Hematopoietic multipotent progenitor cell treated with erythropoietin and hydrocortisone succinate and interleukin-3 and kit ligand, for 4 days (in vitro differentiated cells): ENCODE data around the gene UNC45A.
"Not testable (repeated sequence)": the region's sequence is repeated elsewhere in the genome, so short reads cannot be mapped to it uniquely, and the experiment has no call there.

Experiments
- DNase-seq: peaks from one replicate; pipeline ENCODE4 v3.0.0-alpha.2; 2015

Gene UNC45A

DNA sequence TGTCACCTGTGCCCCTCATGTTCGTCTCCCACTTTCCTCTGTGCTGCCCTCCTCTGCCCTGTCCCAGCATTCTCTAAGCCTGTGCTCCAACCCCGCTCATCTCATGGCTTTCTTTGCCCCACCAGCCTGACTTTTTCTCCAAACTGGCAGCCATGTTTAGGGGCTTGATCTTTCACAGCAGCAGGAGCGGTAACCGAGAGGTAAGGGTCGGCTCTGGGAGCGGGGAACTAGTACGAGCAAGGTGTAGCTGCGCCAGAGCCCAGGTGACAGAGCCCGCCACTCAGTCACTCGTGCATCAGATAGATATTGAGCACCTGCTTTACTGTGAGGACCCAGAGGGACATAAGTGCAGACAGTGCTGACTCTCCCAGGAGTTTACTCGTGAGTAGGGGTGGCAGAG is 18.6 kb upstream of the UNC45A start:
- no peak for DNase-seq

GRCh38 chr15:90917569-90917968 is 17.5 kb upstream of the UNC45A start:
- DNase-seq = no peak

DNA sequence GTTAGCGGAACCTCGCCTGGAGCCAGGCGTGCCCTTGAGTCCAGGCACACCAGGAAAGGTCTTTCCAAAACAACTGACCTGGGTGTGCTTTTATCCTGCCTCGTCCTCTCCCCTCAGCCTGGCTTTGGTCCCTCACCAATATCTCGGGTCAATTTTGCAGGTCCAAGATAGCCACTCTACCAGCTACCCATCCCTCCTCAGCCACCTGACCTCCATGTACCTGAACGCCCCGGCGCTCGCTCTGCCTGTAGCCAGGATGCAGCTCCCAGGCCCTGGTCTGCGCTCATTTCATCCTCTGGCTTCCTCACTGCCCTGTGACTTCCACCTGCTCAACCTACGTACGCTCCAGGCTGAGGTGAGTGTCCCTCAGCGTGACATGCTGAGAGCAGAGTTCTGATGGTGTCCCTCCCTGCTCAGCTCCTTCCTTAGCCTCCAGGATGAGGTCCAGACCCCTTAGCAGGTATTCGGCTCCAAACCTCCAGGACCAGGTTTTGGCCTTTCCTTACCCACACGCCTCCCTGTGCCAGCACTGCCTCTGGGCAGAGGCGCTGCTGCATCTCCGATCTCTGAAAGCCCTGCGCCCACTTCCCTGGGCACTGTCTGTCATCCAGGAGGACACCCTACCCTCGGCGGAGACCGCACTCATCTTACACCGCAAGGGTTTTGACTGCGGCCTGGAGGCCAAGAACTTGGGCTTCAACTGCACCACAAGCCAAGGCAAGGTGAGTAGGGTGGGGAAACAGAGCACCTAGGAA is 16.9 kb upstream of the UNC45A start:
- DNase-seq = no peak

DNA sequence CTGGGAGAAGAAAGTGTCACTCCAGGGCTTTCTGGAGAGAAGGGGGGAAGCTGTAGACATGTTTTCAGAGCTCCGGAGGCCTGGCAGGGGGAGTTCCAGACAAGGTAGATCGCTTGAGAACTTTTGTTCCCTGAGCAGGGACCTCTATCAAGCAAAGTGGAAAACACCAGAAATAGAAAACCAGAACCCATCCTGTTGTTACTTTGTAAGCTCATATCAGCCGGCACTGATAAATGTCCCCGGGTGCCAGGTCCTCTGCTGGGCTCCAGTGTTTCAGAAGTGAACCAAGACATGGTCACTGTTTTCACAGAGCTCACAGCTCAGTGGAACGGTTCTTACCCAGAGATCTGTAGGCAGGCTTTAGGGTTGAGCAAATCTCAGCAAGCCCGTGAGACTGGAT is 16.2 kb upstream of the UNC45A start:
- DNase-seq = no peak

DNA sequence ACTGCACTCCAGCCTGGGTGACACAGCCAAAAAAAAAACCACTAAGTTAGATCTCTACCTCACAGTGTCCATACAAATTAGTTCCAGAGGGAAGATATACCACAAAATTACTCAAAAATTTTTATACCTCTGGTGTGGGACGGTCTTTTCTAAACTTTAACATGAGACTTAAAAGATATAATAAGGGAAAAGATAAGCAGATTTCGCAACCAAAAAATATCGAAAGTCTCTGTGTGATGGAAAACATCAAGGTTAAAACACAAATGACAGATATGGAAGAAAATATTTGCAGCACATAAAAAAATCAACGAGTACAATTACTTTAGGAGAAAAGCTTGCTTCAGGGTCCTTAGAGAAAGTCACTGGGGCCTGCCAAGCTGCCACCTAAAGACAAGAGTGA is 13.2 kb upstream of the UNC45A start:
- no peak for DNase-seq

DNA sequence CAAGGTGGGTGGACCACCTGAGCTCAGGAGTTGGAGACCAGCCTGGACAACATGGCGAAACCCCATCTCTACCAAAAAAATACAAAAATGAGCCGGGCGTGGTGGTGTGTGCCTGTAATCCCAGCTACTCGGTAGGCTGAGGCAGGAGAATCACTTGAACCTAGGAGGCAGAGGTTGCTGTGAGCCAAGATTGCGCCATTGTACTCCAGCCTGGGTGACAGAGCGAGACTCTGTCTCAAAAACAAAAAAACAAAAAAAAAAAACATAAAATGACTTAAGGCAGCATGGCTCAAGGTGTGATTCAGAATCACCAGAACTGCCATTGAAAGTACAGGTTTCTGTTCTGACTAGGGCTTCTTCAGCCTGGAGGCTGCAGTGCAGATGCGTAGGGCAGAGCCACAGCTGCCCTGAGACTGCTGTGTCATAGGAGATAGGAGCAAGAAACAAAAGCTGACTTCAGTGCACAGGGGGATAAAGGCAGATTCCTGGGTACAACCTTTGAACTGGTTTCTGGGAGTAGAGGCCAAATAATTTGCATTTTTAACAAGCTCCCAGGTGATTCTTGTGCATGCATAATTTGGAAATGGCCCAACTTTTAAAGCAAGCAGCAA is 12.3 kb upstream of the UNC45A start:
- peak; percentile 61 for DNase-seq

DNA sequence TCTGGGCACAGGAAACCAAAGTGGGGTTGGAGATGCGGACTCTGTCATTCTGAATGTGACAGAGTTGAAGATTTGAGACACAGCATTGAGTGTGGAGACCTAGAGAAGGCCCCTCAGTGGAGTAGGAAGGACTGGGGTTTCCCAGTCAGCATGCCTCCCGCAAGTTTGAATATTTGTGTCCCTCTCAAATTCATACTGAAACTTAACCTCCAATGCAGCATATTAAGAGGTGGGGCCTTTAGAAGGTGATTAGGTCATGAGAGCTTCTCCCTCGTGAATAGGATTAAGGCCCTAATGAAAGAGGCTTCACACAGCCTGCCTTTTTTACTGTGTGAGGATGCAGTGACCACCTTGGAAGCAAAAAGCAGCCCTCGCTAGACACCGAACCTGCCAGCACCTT is 10.7 kb upstream of the UNC45A start:
- DNase-seq = no peak

DNA sequence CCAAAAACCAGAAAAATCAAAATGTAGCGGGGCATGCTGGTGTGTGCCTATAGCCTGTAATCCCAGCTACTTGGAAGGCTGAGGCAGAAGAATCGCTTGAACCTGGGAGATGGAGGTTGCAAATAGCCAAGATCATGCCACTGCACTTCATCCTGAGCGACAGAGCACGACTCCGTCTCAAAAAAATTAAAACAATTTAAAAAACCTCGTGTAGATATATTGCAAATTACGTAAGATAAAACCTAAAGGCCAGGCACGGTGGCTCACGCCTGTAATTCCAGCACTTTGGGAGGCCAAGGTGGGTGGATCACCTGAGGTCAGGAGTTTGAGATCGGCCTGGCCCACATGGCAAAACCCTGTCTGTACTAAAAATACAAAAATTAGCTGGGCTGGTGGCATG is 8.3 kb upstream of the UNC45A start:
- not testable (repeated sequence) for DNase-seq

DNA sequence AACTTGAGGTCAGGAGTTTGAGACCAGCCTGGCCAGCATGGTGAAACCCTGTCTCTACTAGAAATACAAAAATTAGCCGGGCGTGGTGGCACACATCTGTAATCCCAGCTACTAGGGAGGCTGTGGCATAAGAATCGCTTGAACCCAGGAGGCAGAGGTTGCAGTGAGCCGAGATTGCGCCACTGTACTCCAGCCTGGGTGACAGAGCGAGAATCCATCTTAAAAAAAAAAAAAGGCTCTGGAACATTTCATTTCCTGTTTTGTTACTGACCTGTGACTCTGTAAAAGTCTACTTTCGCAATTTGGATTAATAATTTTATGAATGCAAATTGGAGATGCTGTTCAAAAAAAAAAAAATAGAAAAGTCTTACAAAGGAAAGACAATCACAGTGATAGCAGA is 7.0 kb upstream of the UNC45A start:
- not testable (repeated sequence) for DNase-seq

DNA sequence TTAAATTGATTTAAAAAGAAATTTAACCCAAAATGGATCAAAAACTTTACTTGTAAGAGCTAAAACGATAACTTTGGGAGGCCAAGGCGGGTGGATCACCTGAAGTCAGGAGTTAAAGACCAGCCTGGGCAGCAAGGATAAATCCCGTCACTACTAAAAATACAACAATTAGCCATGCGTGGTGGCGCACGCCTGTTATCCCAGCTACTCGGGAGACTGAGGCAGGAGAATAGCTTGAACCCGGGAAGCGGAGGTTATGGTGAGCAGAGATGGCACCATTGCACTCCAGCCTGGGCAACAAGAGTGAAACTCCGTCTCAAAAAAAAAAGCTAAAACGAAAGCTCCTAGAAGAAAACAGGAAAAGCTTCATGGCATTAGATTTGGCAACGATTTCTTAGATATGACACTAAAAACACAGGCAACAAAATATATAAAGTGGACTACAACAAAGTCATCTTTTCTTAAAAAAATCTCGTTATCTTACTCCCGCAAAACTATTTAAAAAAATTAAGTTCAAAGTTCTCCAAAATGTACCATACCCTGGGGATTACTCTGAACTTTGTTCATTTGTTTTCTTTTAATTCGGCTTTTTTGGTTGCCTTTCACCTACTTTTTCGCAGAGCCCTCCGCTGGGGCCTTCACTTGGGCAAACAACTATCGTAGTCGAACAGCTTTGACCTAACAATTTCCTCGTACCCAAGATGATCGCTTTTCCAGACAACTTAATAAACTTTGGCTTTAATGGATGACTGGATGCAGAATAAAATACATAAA is 5.7 kb upstream of the UNC45A start:
- DNase-seq = no peak

DNA sequence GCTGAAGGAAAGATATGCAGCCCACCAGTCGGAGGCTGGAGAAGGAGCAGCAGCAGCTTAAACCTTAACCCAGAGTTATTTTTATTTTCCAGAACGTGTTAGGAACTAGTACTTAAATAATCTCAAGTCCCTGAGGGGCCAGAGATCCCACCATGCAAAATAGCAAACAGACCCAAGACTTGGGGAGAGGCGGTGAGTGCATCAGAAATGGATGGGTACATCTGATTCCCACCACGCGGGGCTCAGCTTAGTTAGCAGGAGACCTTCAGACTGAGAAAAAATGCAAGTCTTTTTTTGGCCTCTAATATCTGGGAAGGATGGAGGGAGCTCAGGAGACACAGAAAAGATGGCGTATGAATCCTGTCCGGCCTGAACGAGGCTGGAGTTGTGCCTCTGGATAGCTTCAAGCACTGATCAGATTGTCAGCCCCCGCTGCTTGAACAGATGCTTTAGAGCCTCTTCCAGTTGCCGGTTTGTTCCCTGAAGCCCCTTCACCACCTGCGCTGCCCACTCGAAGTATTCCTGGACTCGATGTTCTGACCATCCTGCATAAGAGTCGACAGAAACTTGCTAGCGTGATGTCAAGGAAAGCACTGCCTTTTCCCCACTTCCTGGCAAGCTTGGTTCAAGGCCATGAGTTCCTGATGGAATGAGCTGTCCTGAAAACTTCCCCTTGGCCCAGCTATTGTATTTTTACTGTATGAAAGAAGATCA is 4.1 kb upstream of the UNC45A start:
- no peak for DNase-seq

- DNase-seq = no peak
Measured at GRCh38 chr15:90931575-90931827, 3.6 kb upstream of the UNC45A start.

- DNase-seq = peak; percentile 97
Measured at GRCh38 chr15:90931828-90932659, 3.0 kb upstream of the UNC45A start, which contains the start of gene HDDC3. HDDC3 (minus strand) TSS chr15:90932549; CDS start chr15:90932540, 9 bp downstream.

DNA sequence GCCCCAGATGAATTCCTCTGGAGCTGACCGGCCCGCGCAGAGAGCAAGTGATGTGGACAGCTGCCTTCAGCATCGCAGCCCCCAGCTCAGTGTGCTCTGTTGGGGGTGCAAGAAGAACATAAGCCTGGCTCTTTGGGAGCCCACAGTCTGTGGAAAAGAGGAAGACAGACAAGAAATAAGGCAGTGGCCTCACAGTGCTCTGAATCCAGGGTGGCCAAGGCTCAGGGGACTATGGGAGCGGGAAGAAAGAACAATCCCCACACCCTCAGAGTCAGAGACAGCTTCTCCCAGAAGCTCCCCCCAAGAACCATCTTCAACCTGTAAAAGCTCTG is 2.5 kb upstream of the UNC45A start:
- DNase-seq = no peak

DNA sequence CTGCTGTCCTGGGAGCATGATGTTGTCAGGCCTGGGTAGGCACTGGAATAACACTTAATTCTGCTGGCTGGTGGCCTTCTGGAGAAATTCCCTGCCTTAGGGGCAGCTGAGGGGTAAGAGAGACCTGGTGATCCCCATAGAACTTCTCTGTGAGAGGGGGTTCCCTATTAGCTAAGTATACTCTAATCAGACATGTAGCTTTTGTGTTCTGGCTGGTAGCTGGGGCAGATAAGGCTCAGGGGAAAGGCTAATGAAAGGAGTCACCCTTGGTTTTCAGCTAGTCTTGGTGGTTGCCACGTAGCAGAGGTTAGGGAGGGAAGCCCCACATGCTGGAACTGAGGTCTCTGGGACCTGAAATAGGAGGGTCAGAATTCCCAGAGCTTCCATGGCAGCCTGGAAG is 1.8 kb upstream of the UNC45A start:
- peak; percentile 86 for DNase-seq

DNA sequence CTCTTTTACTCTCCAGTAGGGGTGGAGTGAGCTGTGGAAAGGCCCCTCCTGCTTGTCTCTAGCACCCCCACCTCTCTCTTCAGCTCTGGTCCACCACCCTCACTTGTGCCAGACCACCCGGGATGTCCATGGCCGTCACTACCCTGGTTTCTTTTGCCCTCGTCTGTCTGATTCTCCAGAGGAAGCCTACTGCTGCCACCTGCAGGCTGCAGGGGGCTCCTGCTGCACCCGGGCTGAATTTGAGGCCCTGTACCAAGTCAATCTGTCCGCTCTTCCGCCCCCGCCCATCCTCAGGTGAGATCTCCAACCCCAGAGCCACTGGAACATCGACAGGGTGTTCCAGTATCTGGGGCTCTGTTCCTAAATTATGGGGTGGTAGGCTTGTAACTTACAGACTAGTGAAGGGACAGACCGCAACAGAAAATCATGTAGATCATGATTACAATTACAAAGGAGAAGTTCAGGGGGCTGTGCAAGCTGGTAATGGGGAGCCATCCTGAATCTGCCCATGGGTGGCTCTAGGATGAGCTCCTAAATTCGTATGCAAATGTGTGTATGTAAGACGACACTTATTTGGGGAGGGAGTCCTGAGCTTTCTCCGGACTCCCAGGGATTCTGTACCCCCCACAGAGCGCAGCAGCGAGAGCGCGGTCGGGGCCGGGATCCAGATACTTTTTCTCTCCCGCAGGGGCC is 683 bp upstream of the UNC45A start:
- DNase-seq = peak; percentile 95

DNA sequence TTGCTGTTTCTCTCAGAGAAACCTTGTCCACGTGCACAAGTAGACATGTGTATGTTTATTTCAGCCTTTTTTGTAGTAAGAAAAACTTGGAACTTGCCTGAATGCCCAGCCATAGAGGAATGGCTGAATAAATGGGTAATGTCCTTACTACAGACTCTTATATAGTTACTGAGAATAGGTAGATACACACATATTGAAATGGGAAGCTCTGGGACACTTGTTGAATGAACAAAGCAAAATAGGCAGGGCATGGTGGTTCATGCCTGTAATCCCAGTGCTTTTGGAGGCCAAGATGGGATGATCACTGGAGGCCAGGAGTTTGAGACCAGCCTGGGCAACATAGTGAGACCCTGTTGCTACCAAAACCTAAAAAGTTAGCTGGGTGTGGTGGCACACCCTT is 1.7 kb downstream of the UNC45A start:
- no peak for DNase-seq

DNA sequence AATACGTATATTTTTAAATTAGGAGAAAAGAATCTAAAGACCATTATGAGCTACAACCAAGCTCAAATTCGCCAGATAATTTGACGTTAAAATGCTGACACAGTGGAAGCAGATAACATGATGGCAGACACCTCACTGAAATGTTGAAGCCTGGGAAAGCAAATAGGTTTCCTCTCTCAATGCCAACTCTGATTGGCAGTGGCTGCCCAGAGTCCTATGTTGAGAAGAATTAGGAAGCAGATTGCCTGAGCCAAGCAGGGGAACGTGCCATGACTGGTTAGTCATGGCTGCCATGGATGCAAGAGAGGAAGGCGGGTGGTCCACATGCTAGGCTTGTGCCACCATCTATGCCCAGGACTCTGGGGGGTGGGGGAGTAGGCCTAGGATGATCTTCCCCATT is 3.2 kb downstream of the UNC45A start:
- no peak for DNase-seq

DNA sequence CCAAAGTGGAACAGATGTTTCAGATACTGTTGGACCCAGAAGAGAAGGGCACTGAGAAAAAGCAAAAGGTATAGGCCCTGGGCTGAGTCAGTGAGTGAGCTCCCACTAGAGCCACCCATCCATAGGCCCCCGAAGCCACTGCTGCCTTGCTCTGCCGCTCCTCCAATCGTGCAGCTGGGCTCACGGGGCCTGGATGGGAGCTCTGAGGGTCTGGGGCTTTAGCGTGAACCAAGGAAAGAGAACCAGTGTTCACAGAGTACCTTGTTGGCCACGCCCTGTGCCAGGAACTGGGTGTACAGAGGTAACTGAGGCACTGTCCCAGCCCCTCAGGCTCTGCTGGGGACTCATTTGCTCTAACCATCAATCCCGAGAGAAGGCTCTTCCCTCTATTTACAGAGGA is 4.7 kb downstream of the UNC45A start:
- DNase-seq = no peak

DNA sequence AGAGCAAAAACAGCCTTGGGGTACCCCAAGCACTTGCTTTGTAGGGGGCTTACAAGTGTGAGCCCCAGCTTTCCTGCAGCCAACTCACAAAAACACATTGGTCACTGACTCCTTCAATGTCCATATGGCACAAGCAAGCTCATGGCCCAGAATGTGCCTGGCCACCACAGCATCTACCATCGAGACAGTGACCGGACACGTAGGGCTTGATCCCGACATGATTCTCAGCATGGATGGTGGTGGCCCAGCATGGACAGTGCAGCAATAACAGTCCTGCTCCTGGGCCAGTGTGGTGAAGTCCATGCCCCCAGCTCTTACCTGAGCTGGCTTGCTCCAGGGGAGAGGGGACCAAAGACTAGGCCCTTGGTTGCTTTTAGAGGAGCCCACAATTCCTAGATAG is 6.0 kb downstream of the UNC45A start:
- DNase-seq = no peak

- DNase-seq = no peak
Measured at GRCh38 chr15:90942354-90943120, 7.5 kb downstream of the UNC45A start.
